Prostate gland (tissue), 2 donors: ENCODE measurements around the gene CHCHD3. TPM values are rescaled to one million over a fixed set of nuclear protein-coding genes. Genes with fewer than 3 reads are reported as not detected.

Experiments
- DNase-seq: peaks from one replicate; pipeline ENCODE4 v3.0.0-alpha.2; 2019; ENCODE audit warnings: low spot score
- H3K27ac ChIP-seq, 2 donors: fragments of 200-600 bp; sonication (generic); 2 replicates each; pipeline ENCODE4 v1.5.1; 2017 to 2019
- H3K27me3 ChIP-seq: fragments of 200-600 bp; sonication (generic); replicated peaks from 2 replicates; pipeline ENCODE4 v1.5.1; 2019; ENCODE audit not compliant: insufficient read depth
- H3K36me3 ChIP-seq, 2 donors: fragments of 200-600 bp; sonication (generic); 1 replicate in 1 of 2; 2 replicates in 1 of 2; pipeline versions ENCODE4 v1.5.1 to v1.8.1; 2017 to 2019
- H3K4me1 ChIP-seq: fragments of 200-600 bp; sonication (generic); replicated peaks from 2 replicates; pipeline ENCODE4 v1.5.1; 2019
- H3K4me3 ChIP-seq, 2 donors: fragments of 200-600 bp; sonication (generic); 2 replicates each; pipeline ENCODE4 v1.5.1; 2017 to 2019
- H3K9me3 ChIP-seq: fragments of 200-600 bp; sonication (generic); 2 replicates; pipeline ENCODE4 v1.5.1; 2017
- CTCF ChIP-seq, 4 experiments: fragments of 200-600 bp in 2 of 4; fragments of 450-650 bp in 2 of 4; sonication (generic) in 2 of 4; IDR thresholded peaks; 1 replicate in 3 of 4; 2 replicates in 1 of 4; pipeline ENCODE4 v1.5.1; 2016 to 2019; ENCODE audit warnings: antibody characterized with exemption in 4 of 4, mild to moderate bottlenecking in 2 of 4, moderate library complexity in 2 of 4
- POLR2A ChIP-seq: fragments of 450-650 bp; IDR thresholded peaks from one replicate; pipeline ENCODE4 v1.6.1; 2016; ENCODE audit warnings: antibody characterized with exemption, mild to moderate bottlenecking
- POLR2AphosphoS5 ChIP-seq: sonication (generic); formaldehyde crosslinking; IDR thresholded peaks from one replicate; pipeline ENCODE4 v1.6.1; 2017; ENCODE audit warnings: antibody characterized with exemption
- WGBS: methylation state at CpG from one replicate; pipeline ENCODE4 v1.1.5; 2018; 5-methylcytosine and 5-hydroxymethylcytosine counted together
- intact Hi-C: fragments of 100-400 bp; cut with DNase I; formaldehyde crosslinking; loops from one replicate; pipeline ENCODE4 v1.14.2; 2022
- total RNA-seq, 2 donors: library from RNA; depleted of rRNA; stranded (reverse); fragments of >200 nt; gene quantifications; one replicate each; pipeline ENCODE4 v1.1.0, GENCODE V29; 2016

The CHCHD3 gene
- total RNA-seq, 2 donors from 2014 or later: 33.2 to 40.9 TPM

DNA sequence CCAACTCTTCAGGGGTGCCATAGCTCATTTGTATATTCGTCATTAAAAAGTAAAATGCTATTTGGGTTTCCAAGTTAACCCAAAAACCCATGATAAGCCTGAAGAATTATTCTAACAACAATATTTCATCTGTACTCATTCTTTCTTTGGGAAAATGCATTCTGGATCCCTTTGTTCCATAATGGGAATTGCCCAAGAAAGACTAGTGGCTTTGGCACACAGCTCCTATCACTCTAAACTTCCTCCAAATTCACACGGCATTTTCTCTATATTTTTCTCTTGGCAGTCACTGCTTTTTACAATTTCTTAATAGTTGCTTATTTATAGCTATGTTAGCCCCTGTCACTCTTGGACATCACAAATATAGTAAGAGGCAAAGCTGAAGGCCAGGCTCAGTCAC lies 29.1 kb downstream of the CHCHD3 start:
- TF ChIP-seq POLR2A (no peak), POLR2AphosphoS5 (no peak), CTCF (IDR thresholded peaks at IDR 0.05) (no peak)
- H3K36me3 ChIP-seq: no peaks in the 10 kb centered on the region
- 85% methylated on average over 2 of the region's 2 CpGs for WGBS
- no peak for DNase-seq
- H3K27me3 ChIP-seq: no peaks in the 10 kb centered on the region
- intact Hi-C loops: no loop called here
- H3K4me1 ChIP-seq: no peaks in the 10 kb centered on the region
- H3K27ac ChIP-seq: no peak overlapping the region
- no peaks in the 10 kb centered on the region for H3K9me3 ChIP-seq
- H3K4me3 ChIP-seq: no peak overlapping the region

DNA sequence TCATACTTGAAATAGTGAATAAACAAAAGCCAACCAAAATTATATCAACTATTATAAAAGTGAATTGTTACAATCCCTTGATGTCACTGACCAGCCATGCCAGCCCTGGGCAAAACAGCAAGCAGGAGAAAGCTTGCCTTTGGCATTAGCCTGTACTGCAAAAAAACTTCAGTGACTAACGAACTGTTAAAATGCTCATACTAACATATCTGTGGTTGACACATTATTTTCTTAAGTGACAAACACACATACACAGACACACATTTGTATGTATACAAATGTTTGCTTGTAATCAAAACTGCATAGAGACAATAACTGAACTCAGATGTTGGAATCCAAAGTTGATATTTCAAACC lies 29.5 kb downstream of the CHCHD3 start:
- DNase-seq: no peak
- Histone ChIP-seq H3K27ac (no peak overlapping the region), H3K4me1 (no peaks in the 10 kb centered on the region), H3K4me3 (no peak overlapping the region), H3K36me3 (no peaks in the 10 kb centered on the region), H3K27me3 (no peaks in the 10 kb centered on the region), H3K9me3 (no peaks in the 10 kb centered on the region)
- intact Hi-C loops: no loop called here
- 83% methylated on average over 1 of the region's 1 CpG for WGBS
- TF ChIP-seq POLR2AphosphoS5: no peak
- no peak for TF ChIP-seq POLR2A
- TF ChIP-seq CTCF (IDR thresholded peaks at IDR 0.05): no peak

DNA sequence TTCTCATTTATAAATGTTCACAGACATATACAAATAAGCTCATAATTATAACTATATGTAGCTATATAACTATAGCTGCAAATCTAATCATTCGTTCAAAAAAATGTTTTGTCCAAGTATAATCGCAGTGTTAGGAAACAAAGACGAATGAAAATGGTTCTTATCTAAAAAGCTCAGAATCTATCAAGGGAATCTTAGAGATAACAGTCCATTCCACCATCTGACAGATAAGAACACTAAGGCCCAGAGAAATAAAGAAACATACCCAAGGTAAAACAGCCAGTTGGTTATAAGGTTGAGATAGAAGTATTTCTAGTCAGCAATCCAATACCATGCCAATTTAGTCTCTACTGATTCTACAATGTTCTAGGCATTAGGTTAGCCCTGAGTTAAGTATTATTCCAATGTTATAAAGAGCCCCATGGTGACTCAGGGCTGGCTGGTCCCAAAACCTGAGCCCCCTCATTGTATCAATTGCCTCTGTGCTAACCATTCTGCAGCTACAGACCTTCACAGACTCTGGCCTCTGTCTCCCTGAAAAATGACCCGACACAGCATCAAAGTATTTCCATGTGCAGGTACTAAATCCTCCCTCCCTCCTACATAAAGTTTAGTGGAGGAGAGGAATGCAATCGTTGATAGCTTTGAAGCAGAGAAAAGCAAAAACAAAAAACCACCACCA lies 30.0 kb downstream of the CHCHD3 start:
- intact Hi-C loops: no loop called here
- Histone ChIP-seq H3K4me1 (no peaks in the 10 kb centered on the region), H3K9me3 (no peaks in the 10 kb centered on the region), H3K4me3 (no peak overlapping the region), H3K27me3 (no peaks in the 10 kb centered on the region), H3K27ac (no peak overlapping the region), H3K36me3 (no peaks in the 10 kb centered on the region)
- 87% methylated on average over 5 of the region's 5 CpGs for WGBS
- no peak for DNase-seq
- TF ChIP-seq CTCF (IDR thresholded peaks at IDR 0.05) (no peak), POLR2A (no peak), POLR2AphosphoS5 (no peak)

DNA sequence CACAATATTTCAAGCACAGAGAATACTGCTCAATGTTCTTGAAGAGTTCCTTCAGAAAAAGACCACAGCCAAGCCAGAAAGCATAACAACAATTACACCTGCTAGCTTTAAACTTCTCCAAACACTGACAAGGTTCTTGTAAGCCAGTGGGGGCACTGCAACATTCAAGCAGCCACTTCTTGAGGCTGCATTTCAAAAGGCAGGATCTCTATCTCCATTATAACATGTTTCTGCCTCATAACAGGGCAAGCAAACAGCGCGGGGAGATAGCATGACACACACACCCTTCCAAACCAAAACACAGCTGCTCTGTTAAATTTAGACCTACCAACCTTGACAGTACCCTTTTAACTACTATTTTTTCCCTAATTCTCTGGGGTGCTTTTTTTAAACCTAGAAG lies 30.8 kb downstream of the CHCHD3 start:
- Histone ChIP-seq H3K36me3 (no peaks in the 10 kb centered on the region), H3K4me1 (no peaks in the 10 kb centered on the region), H3K4me3 (no peak overlapping the region), H3K27ac (no peak overlapping the region), H3K27me3 (no peaks in the 10 kb centered on the region), H3K9me3 (no peaks in the 10 kb centered on the region)
- TF ChIP-seq POLR2AphosphoS5 (no peak), CTCF (IDR thresholded peaks at IDR 0.05) (no peak), POLR2A (no peak)
- intact Hi-C loops: no loop called here
- 50% methylated on average over 2 of the region's 2 CpGs for WGBS
- DNase-seq: no peak

- intact Hi-C loops: no loop called here
- no peak for DNase-seq
- no peaks in the 10 kb centered on the region for H3K27me3 ChIP-seq
- H3K9me3 ChIP-seq: no peaks in the 10 kb centered on the region
- WGBS: 90% methylated on average over 5 of the region's 5 CpGs
- no peak overlapping the region for H3K4me3 ChIP-seq
- H3K4me1 ChIP-seq: no peaks in the 10 kb centered on the region
- no peak overlapping the region for H3K27ac ChIP-seq
- H3K36me3 ChIP-seq: no peaks in the 10 kb centered on the region
- TF ChIP-seq CTCF (IDR thresholded peaks at IDR 0.05) (no peak), POLR2AphosphoS5 (no peak), POLR2A (no peak)
Measured at GRCh38 chr7:133050200-133050995, 31.5 kb downstream of the CHCHD3 start.
